OCI-LY7 (cell line): ENCODE results near the gene EED. TPM values are rescaled to one million over a fixed set of nuclear protein-coding genes. Genes with fewer than 3 reads are reported as not detected.

Experiments
- BruUV-seq: library from RNA; stranded (reverse); fragments of 400-500 nt; replicated peaks from 2 replicates; lab custom pipeline; 2021; lab: Mats Ljungman, UMichigan
- CTCF ChIA-PET: fragments of 300-600 bp; sonication (Branson Sonifier 250); formaldehyde crosslinking; loops from one replicate; lab custom pipeline; 2022; ENCODE audit warnings: antibody characterized with exemption; ENCODE audit not compliant: unreplicated experiment; lab: Charles Lee
- POLR2A ChIA-PET: fragments of 300-600 bp; sonication (Branson Sonifier 250); formaldehyde crosslinking; loops from one replicate; lab custom pipeline; 2022; ENCODE audit warnings: antibody characterized with exemption; lab: Charles Lee
- DNase-seq: peaks from one replicate; pipeline ENCODE4 v3.0.0-alpha.2; 2015; ENCODE audit warnings: low spot score
- H2AFZ ChIP-seq: fragments of 200-600 bp; sonication (generic), shearing (Covaris generic); 2 replicates; pipeline ENCODE4 v1.6.1; 2014; ENCODE audit warnings: mild to moderate bottlenecking, antibody characterized with exemption, low read length, moderate library complexity
- H3K27ac ChIP-seq: fragments of 200-600 bp; sonication (generic); 2 replicates; pipeline ENCODE4 v1.5.1; 2014; ENCODE audit warnings: mixed run types, low read depth, mild to moderate bottlenecking, moderate library complexity, low read length, inconsistent platforms; ENCODE audit not compliant: poor library complexity, severe bottlenecking
- H3K36me3 ChIP-seq: fragments of 200-600 bp; sonication (generic); 2 replicates; pipeline ENCODE4 v1.6.1; 2014; ENCODE audit warnings: mild to moderate bottlenecking, antibody characterized with exemption, low read length, moderate library complexity, mixed read lengths; ENCODE audit not compliant: insufficient read depth
- H3K4me1 ChIP-seq: fragments of 200-600 bp; sonication (generic); 2 replicates; pipeline ENCODE4 v1.5.1; 2014; ENCODE audit warnings: mild to moderate bottlenecking, low read length; ENCODE audit not compliant: insufficient read depth, poor library complexity, severe bottlenecking
- H3K4me2 ChIP-seq: fragments of 200-600 bp; sonication (generic); 2 replicates; pipeline ENCODE4 v1.6.1; 2014; ENCODE audit warnings: mild to moderate bottlenecking, low read length
- H3K4me3 ChIP-seq: fragments of 200-600 bp; sonication (generic); 2 replicates; pipeline ENCODE4 v1.5.1; 2014; ENCODE audit warnings: mild to moderate bottlenecking, low read depth, low read length; ENCODE audit not compliant: poor library complexity, severe bottlenecking
- H3K79me2 ChIP-seq: fragments of 200-600 bp; sonication (generic); 2 replicates; pipeline ENCODE4 v1.6.1; 2016; ENCODE audit warnings: low read depth, mild to moderate bottlenecking, low read length, moderate library complexity, mixed read lengths; ENCODE audit not compliant: insufficient read depth
- H3K9me2 ChIP-seq: fragments of 200-600 bp; sonication (generic); 2 replicates; pipeline ENCODE4 v1.6.1; 2016; ENCODE audit warnings: mild to moderate bottlenecking, low read length, mixed read lengths; ENCODE audit not compliant: insufficient read depth
- H3K9me3 ChIP-seq: fragments of 200-600 bp; sonication (generic); 2 replicates; pipeline ENCODE4 v1.6.1; 2014; ENCODE audit warnings: mild to moderate bottlenecking, mixed run types, low read length, mixed read lengths
- H4K20me1 ChIP-seq: fragments of 200-600 bp; sonication (generic); 2 replicates; pipeline ENCODE4 v1.6.1; 2014; ENCODE audit warnings: mild to moderate bottlenecking, antibody characterized with exemption, low read length, moderate library complexity, mixed read lengths; ENCODE audit not compliant: insufficient read depth
- CTCF ChIP-seq: fragments of 200-600 bp; sonication (generic); conservative IDR thresholded peaks from 2 replicates; pipeline ENCODE4 v1.5.1; 2014; ENCODE audit warnings: mild to moderate bottlenecking, antibody characterized with exemption, low read length, moderate library complexity, mixed read lengths
- EZH2phosphoT487 ChIP-seq: fragments of 200-600 bp; sonication (generic); IDR thresholded peaks from 2 replicates; pipeline ENCODE4 v1.6.1; 2018; ENCODE audit warnings: low read depth, borderline replicate concordance, mild to moderate bottlenecking, mixed run types, antibody characterized with exemption, low read length, moderate library complexity, mixed read lengths
- intact Hi-C: fragments of 100-400 bp; cut with micrococcal nuclease; formaldehyde crosslinking; loops from one replicate; pipeline ENCODE4 v1.10.0; 2022; ENCODE audit not compliant: unreplicated experiment
- total RNA-seq, 2 experiments: library from RNA; depleted of rRNA in 1 of 2; stranded (reverse); fragments of >200 nt in 1 of 2; shearing (Covaris generic) in 1 of 2; gene quantifications; 2 replicates each; pipeline ENCODE4 v1.2.3, GENCODE V29; 2014 to 2022

Gene EED
- total RNA-seq, 2 experiments from 2014 or later = 25.2 to 40.2 TPM

DNA sequence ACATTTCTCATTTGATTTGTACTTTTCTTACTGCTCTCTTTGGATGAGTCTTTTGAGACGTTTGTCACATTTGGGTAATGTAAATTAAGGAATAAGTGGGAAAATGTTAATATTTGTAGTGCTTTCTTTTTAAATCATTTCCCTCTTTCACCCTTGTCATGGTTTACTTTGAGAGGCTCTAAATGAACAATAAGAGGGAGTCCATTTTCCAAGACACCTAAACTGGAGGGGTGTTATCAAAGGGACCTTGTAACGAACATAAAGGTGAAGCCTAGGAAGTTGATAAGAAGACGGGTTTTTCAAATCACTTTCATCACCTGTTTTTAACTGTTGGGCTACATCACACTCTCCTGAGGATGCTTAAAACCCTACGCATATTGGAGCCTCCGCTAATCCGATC lies 12.1 kb downstream of the EED start:
- Histone ChIP-seq H3K27ac (no peak overlapping the region), H3K4me2 (no peak overlapping the region), H3K4me3 (no peak overlapping the region), H3K4me1 (no peaks in the 10 kb centered on the region), H3K9me2 (no peaks in the 10 kb centered on the region), H2AFZ (no peak overlapping the region), H4K20me1 (peaks cover 5% of the 10 kb centered on the region; the same call in 1 of the 2 replicates), H3K36me3 (peaks cover 88% of the 10 kb centered on the region), H3K79me2 (peaks cover 47% of the 10 kb centered on the region; the same call in 1 of the 2 replicates), H3K9me3 (no peaks in the 10 kb centered on the region)
- POLR2A ChIA-PET = interaction anchor here (0.6 kb wide), 1 partner anchor 12 kb away, joined by 3 read pairs; the partner anchor contains the start of gene EED
- intact Hi-C loops = no loop called here
- no peak for DNase-seq
- CTCF ChIA-PET = no interaction called here
- no peak for TF ChIP-seq EZH2phosphoT487
- no peak for TF ChIP-seq CTCF
- no TSS peak for BruUV-seq

- CTCF ChIA-PET = no interaction called here
- TSS peak; percentile 25 for BruUV-seq
- no peaks in the 10 kb centered on the region for H3K4me1 ChIP-seq
- H3K4me3 ChIP-seq = no peak overlapping the region
- peaks cover 39% of the 10 kb centered on the region; the same call in 1 of the 2 replicates for H3K79me2 ChIP-seq
- intact Hi-C loops = no loop called here
- H2AFZ ChIP-seq = no peak overlapping the region
- peaks cover 5% of the 10 kb centered on the region; the same call in 1 of the 2 replicates for H4K20me1 ChIP-seq
- peaks cover 86% of the 10 kb centered on the region for H3K36me3 ChIP-seq
- H3K4me2 ChIP-seq = no peak overlapping the region
- H3K9me3 ChIP-seq = no peaks in the 10 kb centered on the region
- no peak for DNase-seq
- no peak for TF ChIP-seq EZH2phosphoT487
- no peak for TF ChIP-seq CTCF
- H3K27ac ChIP-seq = no peak overlapping the region
- H3K9me2 ChIP-seq = no peaks in the 10 kb centered on the region
- POLR2A ChIA-PET = interaction anchor here (0.6 to 0.7 kb wide), 2 partner anchors 8 to 262 kb away, joined by 5 read pairs; no protein-coding TSS in a partner anchor
These were observed 12.9 kb downstream of the EED start for GRCh38 chr11:86257446-86257845.

DNA sequence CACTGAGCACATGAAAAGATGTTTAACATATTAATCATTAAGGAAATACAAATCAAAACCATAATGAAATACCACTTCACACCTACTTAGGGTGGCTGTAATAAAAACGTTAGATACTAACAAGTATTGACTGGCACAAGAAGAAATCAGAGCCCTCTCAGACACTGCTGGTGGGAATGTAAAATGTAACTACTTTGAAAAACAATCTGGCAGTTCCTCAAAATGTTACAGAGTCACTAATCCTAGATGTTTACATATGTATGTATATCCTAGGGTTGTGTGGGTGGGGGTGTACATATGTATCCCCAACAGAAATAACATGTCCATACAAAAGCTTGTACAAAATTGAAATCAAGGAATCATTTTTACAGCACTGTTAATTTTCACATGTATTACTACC lies 15.2 kb downstream of the EED start:
- no peaks in the 10 kb centered on the region for H3K4me1 ChIP-seq
- TF ChIP-seq CTCF (no peak), EZH2phosphoT487 (no peak)
- H3K4me3 ChIP-seq = no peak overlapping the region
- intact Hi-C loops = no loop called here
- H3K4me2 ChIP-seq = no peak overlapping the region
- no peaks in the 10 kb centered on the region for H3K9me3 ChIP-seq
- H3K9me2 ChIP-seq = no peaks in the 10 kb centered on the region
- H3K79me2 ChIP-seq = peaks cover 18% of the 10 kb centered on the region; the same call in 1 of the 2 replicates
- BruUV-seq = no TSS peak
- H2AFZ ChIP-seq = no peak overlapping the region
- POLR2A ChIA-PET = interaction anchor here (0.6 to 1.1 kb wide), 4 partner anchors 9 to 235 kb away, joined by 3 to 8 read pairs (median 4); partner anchors contain the start of gene EED
- DNase-seq = no peak
- H4K20me1 ChIP-seq = peaks cover 5% of the 10 kb centered on the region; the same call in 1 of the 2 replicates
- H3K36me3 ChIP-seq = peaks cover 94% of the 10 kb centered on the region
- H3K27ac ChIP-seq = no peak overlapping the region
- CTCF ChIA-PET = no interaction called here
